ENCODE results near the gene HELZ2.

HELZ2 gene

DNA sequence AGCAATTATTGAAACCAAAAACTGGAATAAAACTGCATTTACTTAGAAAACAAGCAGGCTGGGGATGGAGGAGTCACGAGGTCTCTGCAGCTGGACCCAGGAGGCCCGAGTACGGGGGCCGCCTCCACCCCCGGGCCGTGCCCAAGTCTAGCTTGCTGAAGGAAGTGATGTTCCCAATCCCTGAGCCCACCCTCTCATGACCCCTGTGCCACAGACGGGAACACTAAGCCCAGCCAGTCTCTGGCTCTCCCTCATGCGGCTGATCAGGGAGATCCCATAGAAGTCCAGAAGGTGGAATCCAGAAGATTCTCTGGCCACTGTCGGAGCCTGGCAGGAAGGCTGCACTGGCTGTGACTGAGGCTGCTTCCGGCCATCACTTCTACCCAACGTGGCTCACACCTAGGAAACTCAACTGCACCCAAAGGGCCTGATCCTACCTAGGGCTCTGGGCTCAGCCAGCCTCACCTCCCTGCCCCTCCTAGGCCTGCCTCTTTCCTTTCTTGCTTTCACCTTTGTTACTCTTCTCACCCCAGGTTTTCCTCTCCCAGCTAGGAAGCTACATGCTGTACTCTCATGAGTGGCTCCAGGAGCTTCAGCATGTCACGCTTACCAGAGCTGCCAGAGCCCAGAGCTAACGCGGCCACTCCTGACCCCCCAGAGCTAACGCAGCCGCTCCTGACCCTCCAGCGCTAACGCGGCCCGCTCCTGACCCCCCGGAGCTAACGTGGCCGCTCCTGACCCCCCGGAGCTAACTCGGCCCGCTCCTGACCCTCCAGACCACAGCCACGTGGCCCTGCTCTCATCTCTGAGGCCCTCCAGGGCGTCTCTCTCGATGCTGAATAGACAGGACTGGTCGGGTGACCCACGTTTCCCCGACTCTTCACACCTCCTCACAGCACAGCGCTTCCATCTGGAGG is 24.7 kb upstream of the HELZ2 start:
- DNase-seq (ENCODE audit: low spot score) = no peak

DNA sequence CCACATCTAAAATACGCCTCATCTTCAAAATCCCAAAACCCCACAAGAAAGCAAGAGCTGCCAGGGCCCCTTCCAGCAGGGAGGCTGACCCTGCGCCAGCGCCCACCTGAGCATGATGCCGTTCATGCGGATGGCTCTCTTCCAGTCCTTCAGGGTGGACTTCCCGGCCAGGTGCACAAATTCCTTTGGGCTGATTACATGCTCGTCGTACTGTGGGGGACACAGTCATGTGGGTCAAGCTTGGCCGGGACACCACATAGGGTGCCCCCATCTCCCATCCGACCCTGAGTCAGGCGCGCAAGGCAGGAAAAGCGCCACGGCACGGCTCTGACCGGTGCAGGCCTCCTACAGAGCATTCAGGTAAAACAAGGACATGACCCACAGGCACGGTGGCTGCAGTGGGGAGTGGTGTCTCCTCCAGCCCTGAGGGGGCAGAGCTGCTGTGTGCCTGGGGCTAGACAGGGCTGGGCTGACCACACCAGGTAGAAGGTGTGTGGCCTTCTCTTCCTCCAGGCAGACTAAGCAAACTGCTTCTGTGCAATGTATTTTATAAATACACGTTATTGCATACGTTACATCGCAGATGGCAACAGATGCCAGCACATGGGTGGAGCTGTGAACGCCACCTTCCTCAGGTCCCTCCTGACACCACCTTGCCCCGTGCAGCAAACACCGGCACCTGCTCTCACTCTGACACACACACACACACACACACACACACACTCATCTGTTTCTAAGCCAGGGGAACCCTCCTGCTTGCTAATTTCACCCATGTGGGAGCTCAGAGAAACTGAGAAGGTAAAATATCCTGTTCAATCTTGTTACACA is 23.8 kb upstream of the HELZ2 start:
- no peak for DNase-seq (ENCODE audit: low spot score)

DNA sequence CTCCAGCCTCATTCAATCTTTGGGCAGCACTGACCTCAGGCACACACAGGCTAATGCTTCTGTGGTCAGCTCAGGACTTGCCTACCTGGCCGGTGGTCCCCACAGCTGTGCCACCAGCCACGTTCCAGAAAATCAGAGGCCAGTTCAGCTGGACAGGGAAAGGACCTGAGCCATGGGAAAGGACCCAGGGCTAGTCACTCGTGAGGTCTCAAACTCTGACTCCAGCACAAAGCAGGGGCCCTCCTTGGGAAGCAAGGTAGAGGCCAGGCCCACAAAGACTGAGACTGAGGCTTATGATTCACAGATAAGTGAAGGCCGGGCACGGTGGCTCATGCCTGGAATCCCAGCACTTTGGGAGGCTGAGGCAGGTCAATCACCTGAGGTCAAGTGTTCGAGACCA is 22.4 kb upstream of the HELZ2 start:
- no peak for DNase-seq (ENCODE audit: low spot score)

DNA sequence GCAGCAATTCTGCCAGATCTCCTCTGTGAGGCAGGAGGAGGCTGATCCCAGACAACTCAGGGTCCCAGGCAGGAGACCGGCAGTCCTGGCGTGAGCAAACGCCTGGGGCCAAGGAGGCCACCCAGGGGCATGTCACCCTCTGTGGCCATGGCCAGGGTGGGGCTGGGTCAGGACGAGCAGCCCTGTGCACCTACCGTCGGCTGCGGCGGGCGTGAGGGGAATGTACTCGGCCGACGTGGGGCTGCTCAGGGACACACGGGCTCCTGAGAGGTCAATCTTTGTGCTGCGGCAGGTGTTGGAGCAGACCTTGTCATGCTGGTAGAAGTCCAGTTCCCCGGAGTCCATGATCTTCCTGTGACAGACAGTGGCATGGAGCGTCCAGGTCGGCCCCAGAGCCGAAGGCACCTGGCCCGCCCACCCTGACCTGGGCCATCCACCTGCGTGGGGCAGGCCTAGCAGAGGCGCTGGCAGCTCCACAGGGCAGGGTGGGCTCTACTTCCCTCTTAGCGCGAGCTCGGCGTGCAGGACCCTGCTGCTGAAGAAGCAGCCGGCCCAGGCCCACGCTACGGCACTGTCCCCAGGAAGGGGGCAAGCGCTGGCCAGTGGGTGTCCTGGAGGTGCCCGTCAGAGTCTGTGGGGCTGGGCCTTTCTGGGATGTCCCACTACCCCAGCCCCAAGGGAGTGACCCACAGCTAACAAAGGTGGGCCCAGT is 21.5 kb upstream of the HELZ2 start:
- no peak for DNase-seq (ENCODE audit: low spot score)

DNA sequence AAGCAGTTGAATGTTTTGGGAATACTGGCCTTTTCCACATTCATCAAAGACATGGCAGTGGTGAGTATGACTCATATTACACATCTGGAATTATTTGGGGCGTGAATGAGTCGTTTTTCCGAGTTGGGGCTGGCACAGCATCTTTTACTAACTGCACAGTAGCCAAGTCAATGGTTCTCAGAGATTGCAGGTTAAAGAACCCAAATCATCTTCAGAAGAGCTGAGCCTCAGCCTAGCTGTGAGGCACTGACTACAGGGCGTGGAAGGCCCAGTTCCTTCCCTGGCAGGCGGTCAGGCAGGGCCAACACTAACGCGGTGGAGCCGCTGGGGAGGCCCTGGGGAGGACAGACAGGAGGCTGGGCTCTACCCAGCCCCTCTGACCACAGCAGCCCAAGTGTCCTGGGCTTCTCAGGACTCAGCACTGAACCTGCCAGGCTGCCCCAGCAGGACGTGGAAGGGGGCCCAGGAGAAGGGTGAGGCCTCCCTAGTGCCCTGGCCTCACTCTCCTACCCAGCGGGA is 20.1 kb upstream of the HELZ2 start:
- no peak for DNase-seq (ENCODE audit: low spot score)

DNA sequence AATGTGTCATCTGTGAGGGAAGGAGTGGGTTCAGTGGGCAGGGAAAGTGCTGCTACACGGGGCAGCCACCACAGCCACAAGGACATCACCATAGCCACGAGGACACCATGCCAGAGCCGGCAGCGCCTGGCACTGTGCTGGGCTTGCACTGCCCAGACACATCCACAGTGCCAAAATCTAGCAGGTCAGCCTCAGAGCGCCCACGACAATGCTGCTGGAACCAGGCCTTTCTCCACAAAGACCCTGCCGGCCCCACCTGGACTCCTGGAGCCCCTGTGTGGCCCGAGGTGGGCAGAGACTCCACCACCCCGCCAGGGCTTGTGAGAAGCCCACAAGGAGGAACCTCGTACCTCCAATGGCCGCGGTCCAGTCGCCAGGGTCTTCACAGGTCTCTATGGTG is 18.6 kb upstream of the HELZ2 start:
- DNase-seq (ENCODE audit: low spot score) = no peak

DNA sequence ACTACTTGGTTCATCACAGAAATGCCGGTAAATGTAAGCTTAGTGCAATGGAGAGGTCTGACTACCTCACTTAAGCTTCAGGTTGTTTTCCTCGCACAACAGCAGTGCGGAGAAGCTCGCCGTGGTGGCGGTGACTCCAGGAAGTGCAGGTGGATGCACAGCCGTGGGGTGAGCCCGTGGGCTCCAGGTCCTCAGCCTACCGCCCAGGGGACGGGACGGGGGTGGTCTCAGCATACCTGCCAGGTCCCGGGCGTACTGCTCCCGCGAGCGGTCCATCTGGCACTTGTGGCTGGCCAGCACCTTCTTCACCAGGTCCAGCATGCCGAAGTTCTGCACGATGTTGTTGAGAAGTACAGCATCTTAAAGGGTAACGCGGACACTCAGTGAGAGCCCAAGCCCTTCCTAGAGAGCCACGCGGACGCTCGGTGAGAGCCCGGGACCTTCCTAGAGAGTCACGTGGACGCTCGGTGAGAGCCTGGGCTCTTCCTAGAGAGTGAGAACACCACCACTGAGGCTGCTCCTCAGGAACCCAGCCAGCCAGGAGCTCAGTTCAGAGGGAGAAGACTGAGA is 17.8 kb upstream of the HELZ2 start:
- DNase-seq (ENCODE audit: low spot score) = no peak

DNA sequence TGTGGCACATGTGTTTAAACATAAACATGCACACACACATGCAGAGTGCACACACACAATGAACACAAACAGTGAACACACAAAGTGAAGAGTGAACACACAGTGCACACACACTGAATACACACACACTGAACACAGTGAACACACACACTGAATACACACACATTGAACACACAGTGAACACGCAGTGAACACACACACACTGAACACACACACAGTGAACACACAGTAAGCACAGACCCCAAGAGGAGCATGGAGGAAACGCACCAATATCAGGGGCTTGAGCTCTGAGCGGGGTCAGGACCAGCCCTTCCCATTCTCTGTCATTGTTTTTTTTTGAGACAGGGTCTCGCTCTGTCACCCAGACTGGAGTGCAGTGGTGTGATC is 17.1 kb upstream of the HELZ2 start:
- DNase-seq (ENCODE audit: low spot score) = no peak

DNA sequence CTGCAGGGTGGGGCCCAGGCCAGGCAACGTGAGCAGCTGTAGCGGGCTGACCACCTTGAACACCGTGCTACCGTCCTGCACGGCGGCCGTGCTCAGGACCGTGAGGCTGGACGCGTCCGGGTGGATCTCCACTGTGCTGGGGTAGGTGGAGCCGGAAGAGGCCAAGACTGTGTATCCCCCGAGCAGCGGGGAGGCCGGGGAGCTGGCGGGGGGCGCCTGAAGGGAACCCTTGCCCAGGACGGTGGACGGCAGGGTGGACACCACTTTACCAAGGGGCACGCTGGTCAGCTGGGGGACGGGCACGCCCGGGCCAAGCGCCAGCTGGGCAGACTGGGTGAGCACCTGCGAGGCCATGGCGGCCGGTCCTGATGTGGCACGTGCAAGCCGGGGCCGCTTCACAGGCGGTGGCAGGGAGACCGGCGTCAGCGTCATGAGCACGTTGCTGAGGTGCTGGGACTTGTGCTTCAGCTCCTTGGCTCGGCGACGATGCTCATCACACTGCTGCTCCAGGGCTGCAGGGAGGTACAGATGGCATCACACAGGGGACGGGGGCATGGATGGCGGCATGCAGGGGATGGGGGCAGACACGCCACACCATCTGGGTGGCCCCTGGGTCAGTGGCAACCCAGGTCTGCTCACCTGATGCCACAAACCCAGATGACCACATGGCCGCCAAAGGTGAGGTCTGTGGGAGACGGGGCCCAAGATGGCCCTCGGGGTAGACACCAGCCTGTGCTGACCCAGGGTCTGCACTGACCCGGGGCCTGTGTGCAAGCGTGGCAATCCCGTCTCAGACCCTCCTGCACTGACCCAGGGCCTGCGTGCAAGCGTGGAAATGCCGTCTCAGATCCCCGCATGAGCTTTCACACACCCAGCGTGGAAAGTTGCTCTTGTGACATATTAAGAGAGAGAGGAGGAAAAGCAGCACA is 16.4 kb upstream of the HELZ2 start:
- DNase-seq (ENCODE audit: low spot score) = no peak

DNA sequence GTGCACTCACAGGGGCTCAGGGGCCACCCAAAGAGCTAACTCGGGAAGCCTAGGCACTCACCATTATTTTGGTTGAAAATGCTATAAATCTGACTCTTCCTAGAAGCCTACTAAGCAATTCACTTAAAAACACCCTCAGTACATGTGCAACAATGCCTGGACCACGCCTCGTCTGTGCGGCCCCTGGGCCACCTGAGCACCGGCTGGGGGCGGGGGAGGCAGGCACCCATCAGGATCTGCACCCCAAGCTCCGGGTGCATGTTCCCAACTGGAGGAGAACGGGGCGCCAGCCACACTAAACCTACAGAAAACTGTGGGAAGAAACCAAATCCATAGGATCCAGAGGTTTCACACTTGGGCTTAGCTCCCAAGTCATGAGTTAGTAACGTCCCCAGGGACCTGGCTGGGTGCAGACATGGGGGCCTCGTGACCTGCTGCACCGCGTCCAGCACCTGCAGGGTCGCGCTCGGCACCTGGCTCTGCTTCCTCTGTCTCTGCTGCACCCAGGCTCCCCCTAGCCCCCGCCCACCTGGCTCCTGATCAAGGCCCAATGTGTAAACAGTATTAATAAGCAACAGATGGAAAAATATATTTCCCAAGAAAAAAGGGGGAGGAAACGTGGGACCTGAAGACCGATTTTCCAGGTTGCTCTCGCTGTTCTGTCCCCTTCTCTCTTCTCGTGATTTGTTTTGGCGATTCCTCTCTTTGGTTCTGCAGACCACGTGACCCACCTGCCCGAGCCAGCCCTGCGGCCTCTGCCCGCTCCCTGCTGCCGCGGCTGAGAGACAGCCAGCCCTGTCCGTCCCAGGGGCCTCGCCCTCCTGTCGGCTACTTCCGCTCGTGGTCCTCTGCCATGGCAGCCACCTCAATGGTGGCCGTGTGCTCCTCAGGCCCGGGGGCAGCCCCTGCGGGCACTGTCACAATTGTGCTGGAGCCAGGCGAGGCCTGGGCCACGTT is 15.5 kb upstream of the HELZ2 start:
- no peak for DNase-seq (ENCODE audit: low spot score)

DNA sequence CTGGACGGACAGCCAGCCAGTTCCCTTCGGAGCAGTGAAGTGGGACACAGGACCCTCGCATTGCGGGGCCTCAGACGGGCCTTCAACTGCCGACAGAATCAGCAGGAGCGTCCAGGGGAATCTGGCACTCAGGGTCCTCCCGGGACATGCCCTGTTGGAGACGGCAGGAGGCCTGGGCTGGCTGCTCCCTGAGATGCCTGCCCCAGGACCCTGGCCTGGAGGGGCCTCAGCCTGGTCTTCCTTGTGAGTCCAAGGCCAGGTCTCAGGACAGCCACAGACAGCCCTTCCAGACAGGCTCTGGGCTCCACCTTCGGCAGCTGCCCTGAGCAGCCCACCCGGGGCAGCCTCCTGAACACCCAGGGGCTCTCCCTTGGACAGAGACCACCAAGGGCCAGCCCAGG is 14.6 kb upstream of the HELZ2 start:
- no peak for DNase-seq (ENCODE audit: low spot score)

DNA sequence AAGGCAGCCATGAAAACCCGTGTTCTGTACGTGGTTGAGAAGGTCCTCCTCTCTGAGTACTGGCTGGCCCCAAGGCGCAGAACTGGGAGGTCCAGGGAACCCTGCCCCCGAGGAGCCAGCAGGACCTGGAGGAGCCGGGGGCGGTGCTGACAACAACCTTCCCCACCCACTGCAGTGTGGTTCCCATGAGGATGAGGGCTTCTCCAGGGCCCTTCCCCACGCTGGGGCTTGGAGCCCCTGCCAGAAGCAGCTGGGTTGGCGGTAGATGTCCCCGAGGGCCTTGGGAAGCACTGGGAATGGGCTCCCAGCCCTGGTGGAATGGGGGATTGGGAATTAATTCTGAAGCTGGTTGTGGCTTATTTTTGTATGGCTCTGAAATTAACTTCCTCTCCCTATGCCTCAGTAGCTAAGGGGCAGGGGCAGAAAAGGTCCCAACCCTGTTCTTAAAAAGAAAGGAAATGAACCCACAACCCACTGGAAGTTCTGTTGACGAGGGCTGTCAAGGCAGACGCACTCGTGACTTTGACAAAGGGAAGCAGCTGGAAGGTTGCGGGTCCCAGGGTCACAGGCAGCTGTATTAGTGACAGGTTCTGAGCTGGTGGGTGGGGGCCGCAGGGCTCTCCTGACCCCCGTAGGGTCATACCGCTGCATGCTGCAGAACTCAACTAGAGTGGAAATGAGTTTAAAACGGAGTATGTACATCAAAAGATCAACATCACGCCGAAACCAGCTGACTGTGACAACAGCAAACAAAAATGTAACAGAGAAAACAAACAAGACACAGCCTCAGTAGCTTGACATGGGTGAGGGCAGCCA is 13.9 kb upstream of the HELZ2 start:
- DNase-seq (ENCODE audit: low spot score) = no peak

DNA sequence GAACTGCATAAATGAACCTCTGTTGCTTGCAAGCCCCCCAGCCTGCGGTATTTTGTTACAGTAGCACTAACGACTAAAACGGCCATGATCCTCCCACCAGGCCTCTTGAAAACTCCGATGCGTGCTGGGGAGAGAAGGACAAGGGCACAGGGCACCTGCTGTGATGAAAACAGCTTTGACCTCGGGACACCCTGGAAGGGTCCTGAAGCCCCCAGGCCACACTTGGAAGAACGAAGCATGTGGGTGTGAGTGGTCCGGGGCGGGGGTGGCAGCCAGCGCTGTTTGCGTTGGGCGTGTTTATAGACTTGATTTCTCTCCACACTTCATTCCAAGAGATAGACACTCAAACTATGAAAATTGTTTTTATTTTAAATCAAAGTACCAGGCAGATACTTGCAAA is 13.2 kb upstream of the HELZ2 start:
- no peak for DNase-seq (ENCODE audit: low spot score)

DNA sequence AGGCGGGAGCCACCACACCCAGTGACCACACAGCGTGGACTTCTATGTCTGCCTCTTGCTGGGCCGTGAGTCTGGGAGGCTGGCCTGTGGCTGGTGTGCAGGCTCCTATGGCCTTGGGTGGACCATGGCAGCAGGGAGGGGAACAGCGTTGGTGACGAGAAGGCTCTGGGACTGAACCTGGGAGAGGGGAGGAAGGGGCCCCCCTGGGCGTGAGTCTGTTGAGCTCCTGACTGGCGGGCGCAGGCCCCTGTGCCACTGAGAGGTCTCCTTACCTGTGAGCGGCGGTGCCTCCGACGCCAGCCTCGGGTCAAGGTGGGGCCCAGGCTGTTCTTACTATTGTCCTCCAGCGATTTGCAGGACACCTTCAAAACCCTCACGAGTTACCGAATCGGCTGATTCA is 12.8 kb upstream of the HELZ2 start:
- no peak for DNase-seq (ENCODE audit: low spot score)

DNA sequence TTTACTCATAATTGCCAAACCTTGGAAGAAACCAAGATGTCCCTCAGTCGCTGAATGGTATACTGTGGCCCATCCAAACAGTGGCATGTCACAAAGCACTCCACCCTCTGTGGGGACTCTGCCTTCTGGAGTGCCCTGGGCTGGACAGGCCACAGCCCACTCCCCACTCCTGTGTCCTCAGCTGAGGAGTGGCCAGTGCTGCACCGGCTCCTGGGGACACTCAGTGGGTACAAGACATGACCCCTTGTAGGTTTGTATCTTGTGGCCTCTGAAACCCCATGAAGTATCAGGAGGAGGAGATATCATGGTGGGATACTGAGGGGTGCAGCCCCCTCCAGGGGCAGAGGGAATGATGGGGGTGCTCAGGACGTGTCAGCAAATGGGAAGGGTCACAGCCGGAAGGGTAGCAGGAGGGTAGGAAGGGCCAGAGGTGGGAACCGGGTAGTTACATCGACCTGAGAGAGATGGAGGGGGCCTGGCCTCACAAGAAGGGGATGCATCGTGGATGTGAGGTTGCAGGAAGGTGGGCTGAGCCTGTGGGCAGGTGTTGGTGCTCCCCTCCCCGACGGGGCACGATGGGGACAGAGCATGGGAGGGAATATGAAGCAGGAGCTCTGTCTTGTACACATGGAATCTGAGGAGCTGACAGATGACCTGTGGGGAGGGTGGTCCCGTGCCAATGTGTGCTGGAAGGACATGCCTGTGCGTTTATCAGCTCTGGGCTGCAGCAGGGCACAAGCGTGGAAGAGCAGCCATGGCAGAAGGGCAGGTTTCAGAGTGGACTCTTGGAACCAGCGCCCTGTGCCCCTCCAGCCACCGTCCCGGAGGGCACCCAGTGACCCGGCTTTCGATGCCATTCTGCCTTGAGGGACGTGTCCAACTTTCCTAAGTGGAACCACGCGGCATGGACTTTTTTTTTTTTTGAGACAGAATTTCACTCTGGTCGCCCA is 11.9 kb upstream of the HELZ2 start:
- DNase-seq (ENCODE audit: low spot score) = no peak

DNA sequence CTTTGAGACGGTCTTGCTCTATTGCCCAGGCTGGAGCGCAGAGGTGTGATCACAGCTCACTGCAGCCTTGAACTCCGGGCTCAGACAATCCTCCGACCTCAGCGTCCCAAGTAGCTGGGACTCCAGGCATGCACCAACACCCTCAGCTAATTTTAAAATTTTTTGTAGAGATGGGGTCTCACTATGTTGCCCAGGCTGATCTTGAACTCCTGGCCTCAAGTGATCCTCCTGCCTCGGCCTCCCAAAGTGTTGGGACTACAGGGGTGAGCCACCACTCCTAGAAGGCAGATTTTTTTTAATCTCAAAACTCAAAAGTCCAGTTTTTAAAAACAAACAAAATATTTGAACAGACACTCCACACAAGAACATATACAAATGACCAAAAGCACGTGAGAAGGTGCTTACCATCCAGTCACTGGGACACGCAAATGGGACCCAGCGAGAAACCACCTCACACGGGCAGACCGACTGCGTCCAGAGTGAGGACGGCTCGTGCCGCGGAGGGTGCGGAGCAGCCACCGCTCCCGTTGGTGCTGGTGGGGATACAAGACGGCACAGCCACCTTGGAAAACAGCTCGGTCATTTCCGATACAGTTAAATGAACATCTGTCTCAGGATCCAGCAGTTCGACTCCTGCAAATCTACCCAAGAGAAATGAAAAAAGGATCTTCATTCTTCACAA is 8.5 kb upstream of the HELZ2 start:
- no peak for DNase-seq (ENCODE audit: low spot score)

DNA sequence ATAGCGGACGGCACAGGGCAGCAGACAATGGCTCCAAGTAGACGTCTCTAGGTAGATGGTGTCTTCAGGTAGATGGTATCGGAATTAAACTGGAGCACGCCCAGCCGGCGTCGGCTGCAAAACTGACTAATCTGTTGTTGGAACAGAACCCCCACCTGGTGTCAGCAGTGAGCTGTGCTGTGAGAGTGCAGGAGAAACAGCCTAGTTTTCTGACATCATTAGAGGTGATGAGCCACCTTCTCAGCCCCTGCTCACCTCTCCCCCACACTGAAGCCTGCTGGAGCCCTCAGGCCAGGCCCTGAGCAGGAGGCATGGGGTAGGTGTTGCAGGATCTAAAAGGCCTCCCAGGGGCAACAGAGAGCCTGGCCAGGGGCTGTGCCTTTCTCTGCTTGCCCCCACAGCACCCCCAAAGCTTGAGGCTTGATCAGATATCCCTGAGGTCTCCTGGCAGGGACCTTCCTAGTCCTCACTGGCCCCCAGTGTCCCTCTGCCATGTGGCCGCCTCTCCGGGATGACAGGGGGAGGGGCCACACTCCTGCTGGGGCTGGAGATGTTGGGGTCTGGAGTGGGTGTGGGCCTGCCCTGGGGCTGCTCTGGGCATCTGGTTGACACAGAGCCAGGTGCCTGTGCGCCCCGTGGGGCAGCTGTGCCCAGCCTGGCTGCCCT is 6.9 kb upstream of the HELZ2 start:
- DNase-seq (ENCODE audit: low spot score) = no peak
